Measurements from ENCODE around the gene PWWP2B. TPM values are rescaled to one million over a fixed set of nuclear protein-coding genes. Genes with fewer than 3 reads are reported as not detected.

PWWP2B gene
- total and polyA plus RNA-seq, 2 of the 4 experiments (the other 2 are of a cell fraction), result 1.7 to 2.2 TPM

DNA sequence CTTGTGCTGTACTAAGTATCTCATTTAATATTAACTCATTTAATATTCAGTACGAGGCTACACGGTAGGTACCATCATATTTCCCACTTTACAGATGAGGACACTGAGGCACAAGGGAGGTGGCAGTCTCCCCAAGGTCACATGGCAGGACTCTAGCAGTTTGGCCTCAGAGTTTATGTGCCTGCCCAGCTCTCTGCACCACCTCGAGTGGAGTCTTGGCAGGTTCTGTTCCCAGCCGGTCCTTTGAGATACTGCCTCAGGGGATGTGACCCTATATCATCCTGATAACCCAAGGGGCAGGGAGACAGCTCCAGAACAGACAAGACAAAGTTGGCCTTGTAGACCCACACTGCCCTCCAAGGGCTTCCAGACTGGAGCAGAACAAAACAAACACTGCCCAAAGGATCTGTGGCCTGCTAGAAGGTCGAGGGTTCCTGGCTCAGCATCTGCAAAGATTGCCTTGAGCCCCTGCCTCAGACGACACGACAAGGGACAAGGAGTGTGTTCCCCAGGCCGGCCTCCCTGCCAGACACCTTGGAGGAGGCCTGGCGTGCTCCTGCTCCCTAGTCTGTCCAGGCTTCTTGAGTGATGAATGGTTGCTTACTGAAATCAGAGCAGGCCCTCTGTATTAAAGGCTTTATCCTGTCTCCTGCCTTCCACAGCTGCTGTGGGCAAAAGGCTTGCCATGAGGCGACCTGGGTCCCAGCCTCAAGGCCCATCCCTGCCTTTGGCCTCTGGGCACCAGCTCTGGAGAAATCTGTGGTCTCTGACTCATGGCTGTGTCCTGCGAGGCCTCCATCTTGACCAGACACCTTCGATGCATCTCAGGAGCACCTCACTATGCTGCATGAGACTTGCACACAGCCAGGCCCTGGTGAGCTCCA is 3.9 kb upstream of the PWWP2B start (continued):
- TF ChIP-seq RAD21 (IDR thresholded peaks at IDR 0.05; ENCODE audit: low read length), result no peak
- no peak for TF ChIP-seq SMC3 (IDR thresholded peaks at IDR 0.05; ENCODE audit: low read depth, low read length)

DNA sequence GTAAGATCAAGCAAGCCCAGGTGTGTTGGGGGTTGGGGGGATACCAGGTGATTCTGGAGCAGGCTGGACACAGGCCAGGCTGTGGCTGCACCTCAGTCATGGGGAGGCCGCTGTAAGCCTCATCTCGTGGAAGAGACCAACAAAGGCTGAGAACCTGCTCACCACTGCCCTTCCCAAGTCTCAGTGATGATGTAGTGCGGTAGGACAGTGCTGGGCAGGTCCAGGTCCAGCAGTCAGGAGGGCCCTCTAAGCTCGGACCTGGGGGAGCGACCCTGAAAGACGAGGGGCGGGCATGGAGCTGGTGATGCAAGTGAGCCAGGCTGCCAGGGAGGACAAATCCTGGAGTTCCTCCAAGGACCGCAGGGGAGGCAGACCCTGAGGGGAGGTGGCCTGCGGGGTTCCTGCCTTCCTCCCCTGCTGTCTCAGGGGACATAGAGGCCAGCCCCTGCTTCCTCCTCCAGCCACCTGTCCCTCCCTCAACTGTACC is 3.3 kb upstream of the PWWP2B start:
- Histone ChIP-seq H3K14ac (replicated peaks; ENCODE audit: low read depth, low read length) (no peak overlapping the region), H4K5ac (ENCODE audit: low read depth, low read length) (no peak overlapping the region), H4K8ac (ENCODE audit: low read depth in 2 of 2, low read length in 2 of 2) (no peak overlapping the region), H2BK15ac (ENCODE audit: low read depth, low read length) (no peak overlapping the region), H3K27me3 (ENCODE audit: control insufficient read depth, insufficient read depth, low read length) (peaks cover 3% of the 10 kb centered on the region; the same call in 1 of the 2 replicates), H4K91ac (ENCODE audit: insufficient read depth, low read depth, low read length) (no peak overlapping the region), H2BK20ac (ENCODE audit: low read depth, low read length) (no peak overlapping the region; the same call in 1 of the 2 replicates), H3K23ac (ENCODE audit: low read depth, low read length) (no peak overlapping the region), H3K4me1 (ENCODE audit: control insufficient read depth, insufficient read depth, low read length) (peaks cover 21% of the 10 kb centered on the region), H3K79me1 (ENCODE audit: low read depth in 1 of 2, low read length in 2 of 2) (peaks cover 0 to 12% of the 10 kb centered on the region in 2 experiments; a peak in 2 of 4 replicates), H3K9ac (ENCODE audit: low read depth, low read length) (no peak overlapping the region), H4K20me1 (ENCODE audit: insufficient read depth, low read length) (0 out of 2 replicates have a peak, but pooled peaks cover 3% of the 10 kb centered on the region), H3K18ac (ENCODE audit: low read depth, low read length) (no peak overlapping the region), H2AK9ac (replicated peaks; ENCODE audit: low read depth, low read length, poor library complexity) (peak overlapping the region; percentile 58), H3K9me1 (ENCODE audit: insufficient read depth, low read length) (peaks cover 14% of the 10 kb centered on the region; the same call in 1 of the 2 replicates), H2BK120ac (ENCODE audit: low read depth, low read length) (no peak overlapping the region), H3K4me2 (ENCODE audit: low read depth, low read length) (no peak overlapping the region), H2AK5ac (ENCODE audit: low read depth, low read length) (no peak overlapping the region), H2AFZ (replicated peaks; ENCODE audit: low read length, poor library complexity) (no peak overlapping the region), H3K9me3 (ENCODE audit: control insufficient read depth, insufficient read depth, low read length) (no peaks in the 10 kb centered on the region), H3K4me3 (ENCODE audit: insufficient read depth, low read depth, low read length) (no peak overlapping the region), H3K56ac (ENCODE audit: extremely low read depth, insufficient read depth, low read length) (no peak overlapping the region), H2BK5ac (ENCODE audit: low read depth, low read length, poor library complexity, severe bottlenecking) (no peak overlapping the region), H3K27ac (ENCODE audit: insufficient read depth, low read length) (no peak overlapping the region), H3K4ac (ENCODE audit: low read depth, low read length) (no peak overlapping the region), H3K36me3 (ENCODE audit: control insufficient read depth, insufficient read depth, low read length) (no peaks in the 10 kb centered on the region)
- dilution Hi-C loops (cut with HindIII; ENCODE audit: low sequenced_read_pairs, unreplicated experiment) (no loop called here), intact Hi-C loops (cut with micrococcal nuclease) (loop anchor here (5.0 kb wide), 1 partner anchor 244 kb away; no protein-coding TSS in a partner anchor), in situ Hi-C loops (cut with MboI; ENCODE audit: low sequenced_read_pairs) (loop anchor here (5.0 to 10.0 kb wide), 2 partner anchors 59 to 241 kb away; no protein-coding TSS in a partner anchor)
- POLR2A ChIA-PET (ENCODE audit: unreplicated experiment), result no interaction called here
- no TSS peak for BruUV-seq (replicated peaks)
- TF ChIP-seq, protein P1, sequence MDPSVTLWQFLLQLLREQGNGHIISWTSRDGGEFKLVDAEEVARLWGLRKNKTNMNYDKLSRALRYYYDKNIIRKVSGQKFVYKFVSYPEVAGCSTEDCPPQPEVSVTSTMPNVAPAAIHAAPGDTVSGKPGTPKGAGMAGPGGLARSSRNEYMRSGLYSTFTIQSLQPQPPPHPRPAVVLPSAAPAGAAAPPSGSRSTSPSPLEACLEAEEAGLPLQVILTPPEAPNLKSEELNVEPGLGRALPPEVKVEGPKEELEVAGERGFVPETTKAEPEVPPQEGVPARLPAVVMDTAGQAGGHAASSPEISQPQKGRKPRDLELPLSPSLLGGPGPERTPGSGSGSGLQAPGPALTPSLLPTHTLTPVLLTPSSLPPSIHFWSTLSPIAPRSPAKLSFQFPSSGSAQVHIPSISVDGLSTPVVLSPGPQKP (IDR thresholded peaks at IDR 0.05; ENCODE audit: borderline replicate concordance, low read depth, low read length), result no peak
- no peak for TF ChIP-seq MAFK (IDR thresholded peaks at IDR 0.05; ENCODE audit: low read depth, low read length)
- TF ChIP-seq POLR2A (IDR thresholded peaks at IDR 0.05; ENCODE audit: low read depth, low read length), result no peak
- CTCF ChIA-PET, result no interaction called here
- ATAC-seq (ENCODE audit: low read depth) (no peak), DNase-seq (no peak)
- WGBS, 2 experiments (ENCODE audit: extremely low coverage in 2 of 2, insufficient read length in 1 of 2), result 100% methylated on average over 1 of the region's 9 CpGs; no CpG with 5 or more reads in 1 of the 2 experiments

Measured in IMR-90 (cell line).